NB4 (cell line): ENCODE data around the gene GREB1.

Experiments
- MYC ChIP-seq: IDR thresholded peaks from 2 replicates; pipeline ENCODE4 v1.6.1; 2011; ENCODE audit warnings: low read depth, low read length
- POLR2A ChIP-seq: IDR thresholded peaks from 2 replicates; pipeline ENCODE4 v1.6.1; 2011; ENCODE audit warnings: mild to moderate bottlenecking; ENCODE audit not compliant: insufficient read length; ENCODE audit errors: extremely low read depth
- TF ChIP-seq, protein P1 (sequence below): IDR thresholded peaks from one replicate; pipeline ENCODE4 v1.5.1; 2012; ENCODE audit warnings: low read depth, low read length
- TF ChIP-seq, protein P2 (sequence below): IDR thresholded peaks from 2 replicates; pipeline ENCODE4 v1.6.1; 2011; ENCODE audit warnings: low read depth, low read length

DNA sequence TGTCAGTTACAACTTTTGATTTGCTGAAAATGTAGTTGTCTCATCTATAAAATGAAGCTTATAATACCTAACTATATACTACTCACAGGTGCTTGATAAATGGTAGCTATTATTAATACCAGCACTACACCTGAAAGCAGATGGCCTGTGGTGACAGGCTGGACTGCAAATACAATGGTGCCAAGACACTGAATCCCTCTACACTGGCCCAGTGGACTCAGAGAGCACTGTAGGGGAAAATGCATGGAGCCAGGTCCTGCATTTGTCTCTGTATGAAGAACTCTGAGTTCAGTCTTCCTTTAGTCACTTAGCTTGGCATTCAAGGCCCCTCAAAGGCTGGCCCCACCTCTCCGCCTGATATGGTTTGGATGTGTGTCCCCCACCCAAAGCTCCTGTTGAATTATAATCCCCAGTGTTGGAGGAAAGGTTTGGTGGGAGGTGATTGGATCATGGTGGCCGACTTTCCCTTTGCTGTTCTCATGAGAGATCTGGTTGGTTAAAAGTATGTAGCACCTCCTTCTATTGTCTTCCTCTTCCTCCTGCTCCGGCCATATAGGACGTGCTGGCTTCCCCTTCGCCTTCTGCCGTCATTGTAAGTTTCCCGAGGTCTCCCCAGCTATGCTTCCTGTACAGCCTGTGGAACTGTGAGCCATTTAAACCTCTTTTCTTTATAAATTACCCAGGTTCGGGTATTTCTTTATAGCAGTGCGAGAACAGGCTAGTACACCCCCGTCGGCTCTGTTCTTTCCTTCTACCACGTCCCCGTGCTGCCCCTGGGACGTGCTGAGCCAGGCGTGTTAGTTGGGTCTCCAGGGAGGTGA, 147.3 kb downstream of the GREB1 start:
- TF ChIP-seq, protein P1, sequence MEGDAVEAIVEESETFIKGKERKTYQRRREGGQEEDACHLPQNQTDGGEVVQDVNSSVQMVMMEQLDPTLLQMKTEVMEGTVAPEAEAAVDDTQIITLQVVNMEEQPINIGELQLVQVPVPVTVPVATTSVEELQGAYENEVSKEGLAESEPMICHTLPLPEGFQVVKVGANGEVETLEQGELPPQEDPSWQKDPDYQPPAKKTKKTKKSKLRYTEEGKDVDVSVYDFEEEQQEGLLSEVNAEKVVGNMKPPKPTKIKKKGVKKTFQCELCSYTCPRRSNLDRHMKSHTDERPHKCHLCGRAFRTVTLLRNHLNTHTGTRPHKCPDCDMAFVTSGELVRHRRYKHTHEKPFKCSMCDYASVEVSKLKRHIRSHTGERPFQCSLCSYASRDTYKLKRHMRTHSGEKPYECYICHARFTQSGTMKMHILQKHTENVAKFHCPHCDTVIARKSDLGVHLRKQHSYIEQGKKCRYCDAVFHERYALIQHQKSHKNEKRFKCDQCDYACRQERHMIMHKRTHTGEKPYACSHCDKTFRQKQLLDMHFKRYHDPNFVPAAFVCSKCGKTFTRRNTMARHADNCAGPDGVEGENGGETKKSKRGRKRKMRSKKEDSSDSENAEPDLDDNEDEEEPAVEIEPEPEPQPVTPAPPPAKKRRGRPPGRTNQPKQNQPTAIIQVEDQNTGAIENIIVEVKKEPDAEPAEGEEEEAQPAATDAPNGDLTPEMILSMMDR = no peak
- no peak for TF ChIP-seq POLR2A
- no peak for TF ChIP-seq MYC
- TF ChIP-seq, protein P2, sequence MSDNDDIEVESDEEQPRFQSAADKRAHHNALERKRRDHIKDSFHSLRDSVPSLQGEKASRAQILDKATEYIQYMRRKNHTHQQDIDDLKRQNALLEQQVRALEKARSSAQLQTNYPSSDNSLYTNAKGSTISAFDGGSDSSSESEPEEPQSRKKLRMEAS = no peak
